Keratinocyte (primary cell): ENCODE data around the gene AGAP1. TPM values are rescaled to one million over a fixed set of nuclear protein-coding genes. Genes with fewer than 3 reads are reported as not detected.

Experiments
- DNase-seq: peaks from one replicate; pipeline ENCODE4 v3.0.0-alpha.2; 2011; ENCODE audit warnings: low read depth, missing footprints, low spot score
- FAIRE-seq: peaks from 2 replicates; lab custom pipeline; 2011; peaks lifted over from hg19 to GRCh38; lab: Jason Lieb, UNC
- H2AFZ ChIP-seq: 2 replicates; pipeline ENCODE4 v1.6.0; 2012; ENCODE audit warnings: low read length, control low read depth, inconsistent platforms; ENCODE audit not compliant: control insufficient read depth
- H3K27ac ChIP-seq: 2 replicates; pipeline ENCODE4 v1.5.1; 2011; ENCODE audit warnings: low read length; ENCODE audit not compliant: control insufficient read depth, insufficient read depth
- H3K27me3 ChIP-seq: 3 replicates; pipeline ENCODE4 v1.6.0; 2011; ENCODE audit warnings: low read length; ENCODE audit not compliant: control insufficient read depth, insufficient read depth; ENCODE audit errors: extremely low read depth
- H3K36me3 ChIP-seq, 2 experiments: 2 replicates in 1 of 2; 3 replicates in 1 of 2; pipeline ENCODE4 v1.5.1; 2011; ENCODE audit warnings: low read length in 2 of 2, mild to moderate bottlenecking in 1 of 2; ENCODE audit not compliant: control insufficient read depth in 2 of 2, insufficient read depth in 2 of 2; ENCODE audit errors: extremely low read depth in 1 of 2
- H3K4me1 ChIP-seq: 3 replicates; pipeline ENCODE4 v1.5.1; 2011; ENCODE audit warnings: low read length; ENCODE audit not compliant: control insufficient read depth, insufficient read depth; ENCODE audit errors: extremely low read depth
- H3K4me2 ChIP-seq: 3 replicates; pipeline ENCODE4 v1.6.0; 2011; ENCODE audit warnings: low read depth, low read length; ENCODE audit not compliant: control insufficient read depth, insufficient read depth; ENCODE audit errors: extremely low read depth
- H3K4me3 ChIP-seq, 3 experiments: fragments of 200-600 bp in 1 of 3; sonication (generic) in 1 of 3; 2 replicates in 2 of 3; 3 replicates in 1 of 3; pipeline ENCODE4 v1.5.1; 2011 to 2016; ENCODE audit warnings: low read length in 3 of 3, mild to moderate bottlenecking in 3 of 3, control low read depth in 2 of 3, inconsistent platforms in 1 of 3, low read depth in 1 of 3, mixed read lengths in 1 of 3, mixed run types in 1 of 3, moderate library complexity in 1 of 3; ENCODE audit not compliant: control insufficient read depth in 2 of 3, insufficient read depth in 2 of 3; ENCODE audit errors: extremely low read depth in 1 of 3
- H3K79me2 ChIP-seq: 2 replicates; pipeline ENCODE4 v1.6.0; 2012; ENCODE audit warnings: low read length; ENCODE audit not compliant: control insufficient read depth, insufficient read depth
- H3K9ac ChIP-seq: 3 replicates; pipeline ENCODE4 v1.6.0; 2011; ENCODE audit warnings: low read length; ENCODE audit not compliant: control insufficient read depth, insufficient read depth; ENCODE audit errors: extremely low read depth
- H3K9me1 ChIP-seq: 3 replicates; pipeline ENCODE4 v1.6.0; 2011; ENCODE audit warnings: low read length; ENCODE audit not compliant: control insufficient read depth, insufficient read depth; ENCODE audit errors: extremely low read depth
- H3K9me3 ChIP-seq: 2 replicates; pipeline ENCODE4 v1.5.1; 2012; ENCODE audit warnings: low read depth, low read length; ENCODE audit not compliant: control insufficient read depth
- H4K20me1 ChIP-seq: 3 replicates; pipeline ENCODE4 v1.6.0; 2011; ENCODE audit warnings: low read length; ENCODE audit not compliant: control insufficient read depth, insufficient read depth; ENCODE audit errors: extremely low read depth
- CTCF ChIP-seq, 3 experiments: IDR thresholded peaks in 1 of 3; conservative IDR thresholded peaks in 1 of 3; optimal IDR thresholded peaks in 1 of 3; 2 replicates in 2 of 3; 3 replicates in 1 of 3; pipeline versions ENCODE3 to v1.5.1; 2011; ENCODE audit warnings: low read length in 3 of 3, mild to moderate bottlenecking in 3 of 3, moderate library complexity in 2 of 3, control low read depth in 1 of 3, inconsistent platforms in 1 of 3; ENCODE audit not compliant: insufficient read depth in 2 of 3; ENCODE audit errors: extremely low read depth in 1 of 3
- EZH2 ChIP-seq: IDR thresholded peaks from one replicate; pipeline ENCODE4 v1.6.1; 2012; ENCODE audit warnings: inconsistent platforms, mild to moderate bottlenecking, low read length, moderate library complexity
- dilution Hi-C: fragments of 300-500 bp; cut with MboI; formaldehyde crosslinking; loops from one replicate; pipeline ENCODE4 v1.7.0; 2020; ENCODE audit warnings: low sequenced_read_pairs; ENCODE audit not compliant: extremely low pct_ligation_motif_present
- polyA plus RNA-seq, 5 experiments: library from polyadenylated mRNA; depleted of rRNA in 3 of 5; stranded (reverse) in 3 of 5; stranded (forward) in 1 of 5; unstranded in 1 of 5; fragments of >200 nt; gene quantifications; 1 replicate in 1 of 5; 2 replicates in 3 of 5; 3 replicates in 1 of 5; pipeline versions ENCODE4 v1.2.1 to v1.2.3, GENCODE V29; 2011 to 2012; ENCODE audit warnings: missing spikeins in 2 of 5, low read depth in 1 of 5, low replicate concordance in 1 of 5

The AGAP1 gene
- polyA plus RNA-seq, 1 donor (not counting 4 experiments of a cell fraction or from before 2014, with no cell fraction given) = 12.6 TPM

- dilution Hi-C loops = no loop called here
- H2AFZ ChIP-seq = no peak overlapping the region
- no peak overlapping the region for H3K4me3 ChIP-seq
- H3K9ac ChIP-seq = no peak overlapping the region
- no peak overlapping the region for H3K4me2 ChIP-seq
- no peaks in the 10 kb centered on the region for H3K4me1 ChIP-seq
- no peak for FAIRE-seq
- no peaks in the 10 kb centered on the region for H3K79me2 ChIP-seq
- no peak overlapping the region for H3K27ac ChIP-seq
- no peaks in the 10 kb centered on the region for H3K9me1 ChIP-seq
- no peaks in the 10 kb centered on the region for H3K27me3 ChIP-seq
- H4K20me1 ChIP-seq = no peaks in the 10 kb centered on the region
- no peaks in the 10 kb centered on the region for H3K9me3 ChIP-seq
- H3K36me3 ChIP-seq = no peaks in the 10 kb centered on the region
- no peak for DNase-seq
- TF ChIP-seq CTCF (optimal IDR thresholded peaks at IDR 0.05 in 1 of 3, IDR thresholded peaks at IDR 0.05 in 1 of 3, conservative IDR thresholded peaks at IDR 0.05 in 1 of 3; ENCODE audit: extremely low read depth in 1 of 3, insufficient read depth in 2 of 3, low read length in 3 of 3) (no peak), EZH2 (no peak)
Observed at GRCh38 chr2:236008857-236009256, 515.0 kb downstream of the AGAP1 start.

- no peak for DNase-seq
- no peaks in the 10 kb centered on the region for H3K79me2 ChIP-seq
- no peak overlapping the region for H3K4me2 ChIP-seq
- dilution Hi-C loops = no loop called here
- no peak overlapping the region for H3K9ac ChIP-seq
- H3K27ac ChIP-seq = no peak overlapping the region
- no peaks in the 10 kb centered on the region for H3K9me1 ChIP-seq
- H3K27me3 ChIP-seq = no peaks in the 10 kb centered on the region
- no peaks in the 10 kb centered on the region for H3K9me3 ChIP-seq
- H3K36me3 ChIP-seq = no peaks in the 10 kb centered on the region
- no peak overlapping the region for H2AFZ ChIP-seq
- H3K4me1 ChIP-seq = no peaks in the 10 kb centered on the region
- H3K4me3 ChIP-seq = no peak overlapping the region
- no peak for FAIRE-seq
- TF ChIP-seq CTCF (optimal IDR thresholded peaks at IDR 0.05 in 1 of 3, IDR thresholded peaks at IDR 0.05 in 1 of 3, conservative IDR thresholded peaks at IDR 0.05 in 1 of 3; ENCODE audit: extremely low read depth in 1 of 3, insufficient read depth in 2 of 3, low read length in 3 of 3) = no peak
- TF ChIP-seq EZH2 = no peak
- no peaks in the 10 kb centered on the region for H4K20me1 ChIP-seq
Observed at GRCh38 chr2:236010920-236011685, 517.3 kb downstream of the AGAP1 start.
